Measurements from ENCODE around the gene TCF20.

DNA sequence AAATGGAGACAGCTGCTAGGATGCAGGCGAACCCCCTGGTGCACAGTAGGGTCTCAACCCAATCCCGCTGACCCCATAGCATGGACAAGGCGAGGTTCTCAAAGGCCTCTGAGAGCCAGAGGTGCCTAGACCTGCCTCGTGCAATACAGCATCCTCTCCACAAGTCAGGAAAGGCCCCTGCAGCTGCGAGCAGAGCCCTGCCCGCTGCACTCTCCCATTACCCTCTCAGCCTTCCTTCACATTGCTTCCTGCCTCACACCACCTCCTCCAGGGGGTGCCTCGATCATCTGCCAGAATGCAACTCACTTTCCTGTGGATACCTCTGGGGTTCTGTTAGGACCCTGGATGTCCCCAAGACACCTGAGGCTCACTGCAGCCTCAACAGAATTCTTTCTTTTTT, 42.8 kb upstream of the TCF20 start:
- TF ChIP-seq, protein P1, sequence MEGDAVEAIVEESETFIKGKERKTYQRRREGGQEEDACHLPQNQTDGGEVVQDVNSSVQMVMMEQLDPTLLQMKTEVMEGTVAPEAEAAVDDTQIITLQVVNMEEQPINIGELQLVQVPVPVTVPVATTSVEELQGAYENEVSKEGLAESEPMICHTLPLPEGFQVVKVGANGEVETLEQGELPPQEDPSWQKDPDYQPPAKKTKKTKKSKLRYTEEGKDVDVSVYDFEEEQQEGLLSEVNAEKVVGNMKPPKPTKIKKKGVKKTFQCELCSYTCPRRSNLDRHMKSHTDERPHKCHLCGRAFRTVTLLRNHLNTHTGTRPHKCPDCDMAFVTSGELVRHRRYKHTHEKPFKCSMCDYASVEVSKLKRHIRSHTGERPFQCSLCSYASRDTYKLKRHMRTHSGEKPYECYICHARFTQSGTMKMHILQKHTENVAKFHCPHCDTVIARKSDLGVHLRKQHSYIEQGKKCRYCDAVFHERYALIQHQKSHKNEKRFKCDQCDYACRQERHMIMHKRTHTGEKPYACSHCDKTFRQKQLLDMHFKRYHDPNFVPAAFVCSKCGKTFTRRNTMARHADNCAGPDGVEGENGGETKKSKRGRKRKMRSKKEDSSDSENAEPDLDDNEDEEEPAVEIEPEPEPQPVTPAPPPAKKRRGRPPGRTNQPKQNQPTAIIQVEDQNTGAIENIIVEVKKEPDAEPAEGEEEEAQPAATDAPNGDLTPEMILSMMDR (IDR thresholded peaks at IDR 0.05): no peak
- no peak for TF ChIP-seq EZH2phosphoT487 (IDR thresholded peaks at IDR 0.05)
- TF ChIP-seq EZH2 (IDR thresholded peaks at IDR 0.05): no peak

Measured in neural progenitor cell (in vitro differentiated cells).